H9 (cell line): ENCODE data around the gene BIRC7. TPM values are rescaled to one million over a fixed set of nuclear protein-coding genes. Genes with fewer than 3 reads are reported as not detected.

ENCODE experiments used
- DNase-seq: peaks from one replicate; pipeline ENCODE4 v3.0.0-alpha.2; 2017
- H2AFZ ChIP-seq: one replicate; pipeline ENCODE4 v1.6.1; 2013; ENCODE audit warnings: mild to moderate bottlenecking, low read length, control low read depth, moderate library complexity
- H2AK5ac ChIP-seq: 2 replicates; pipeline ENCODE4 v1.6.1; 2013; ENCODE audit warnings: low read length, control low read depth, mixed read lengths; ENCODE audit not compliant: insufficient read length
- H2BK120ac ChIP-seq: one replicate; pipeline ENCODE4 v1.6.1; 2013; ENCODE audit warnings: low read depth, mild to moderate bottlenecking, low read length, control low read depth, inconsistent platforms; ENCODE audit not compliant: poor library complexity, severe bottlenecking
- H2BK12ac ChIP-seq: 2 replicates; pipeline ENCODE4 v1.6.1; 2013; ENCODE audit warnings: low read length, control low read depth, mixed read lengths, low read depth; ENCODE audit not compliant: insufficient read length
- H2BK15ac ChIP-seq: 2 replicates; pipeline ENCODE4 v1.6.1; 2013; ENCODE audit warnings: low read depth, low read length, control low read depth
- H2BK20ac ChIP-seq: one replicate; pipeline ENCODE4 v1.6.1; 2013; ENCODE audit warnings: low read depth, mild to moderate bottlenecking, low read length, control low read depth, inconsistent platforms; ENCODE audit not compliant: poor library complexity, severe bottlenecking
- H2BK5ac ChIP-seq: 2 replicates; pipeline ENCODE4 v1.6.1; 2013; ENCODE audit warnings: low read length, control low read depth, mixed read lengths; ENCODE audit not compliant: insufficient read length
- H3K14ac ChIP-seq: 2 replicates; pipeline ENCODE4 v1.6.1; 2013; ENCODE audit warnings: low read length, control low read depth; ENCODE audit not compliant: insufficient read depth
- H3K18ac ChIP-seq: 2 replicates; pipeline ENCODE4 v1.6.1; 2013; ENCODE audit warnings: low read depth, mild to moderate bottlenecking, mixed read lengths, low read length, control low read depth; ENCODE audit not compliant: insufficient read length
- H3K23ac ChIP-seq: 2 replicates; pipeline ENCODE4 v1.6.1; 2013; ENCODE audit warnings: low read length, control low read depth, mixed read lengths, low read depth; ENCODE audit not compliant: insufficient read length
- H3K23me2 ChIP-seq: 2 replicates; pipeline ENCODE4 v1.6.1; 2013; ENCODE audit warnings: low read depth, mild to moderate bottlenecking, mixed read lengths, low read length, control low read depth; ENCODE audit not compliant: insufficient read length, poor library complexity, severe bottlenecking
- H3K27ac ChIP-seq: 2 replicates; pipeline ENCODE4 v1.5.1; 2013; ENCODE audit warnings: low read length, control low read depth, mixed read lengths, low read depth; ENCODE audit not compliant: insufficient read length
- H3K27me3 ChIP-seq: 2 replicates; pipeline ENCODE4 v1.6.1; 2013; ENCODE audit warnings: low read length, control low read depth, inconsistent platforms; ENCODE audit not compliant: insufficient read depth
- H3K4ac ChIP-seq: 2 replicates; pipeline ENCODE4 v1.6.1; 2013; ENCODE audit warnings: low read depth, mild to moderate bottlenecking, control low read depth, inconsistent platforms, low read length, moderate library complexity
- H3K4me1 ChIP-seq: 2 replicates; pipeline ENCODE4 v1.6.1; 2013; ENCODE audit warnings: low read length, control low read depth, inconsistent platforms; ENCODE audit not compliant: insufficient read depth
- H3K4me2 ChIP-seq: 2 replicates; pipeline ENCODE4 v1.6.1; 2013; ENCODE audit warnings: low read length, control low read depth, mixed read lengths; ENCODE audit not compliant: insufficient read length, insufficient read depth
- H3K56ac ChIP-seq: 2 replicates; pipeline ENCODE4 v1.6.1; 2013; ENCODE audit warnings: low read depth, mild to moderate bottlenecking, mixed read lengths, low read length, control low read depth; ENCODE audit not compliant: insufficient read length
- H3K79me1 ChIP-seq: 2 replicates; pipeline ENCODE4 v1.6.1; 2013; ENCODE audit warnings: low read depth, mild to moderate bottlenecking, moderate library complexity, low read length, control low read depth, inconsistent platforms; ENCODE audit not compliant: insufficient read depth, poor library complexity, severe bottlenecking
- H3K79me2 ChIP-seq: 2 replicates; pipeline ENCODE4 v1.6.1; 2013; ENCODE audit warnings: low read length, control low read depth, inconsistent platforms; ENCODE audit not compliant: insufficient read depth
- H3K9ac ChIP-seq: 2 replicates; pipeline ENCODE4 v1.6.1; 2013; ENCODE audit warnings: low read length, control low read depth, mixed read lengths; ENCODE audit not compliant: insufficient read length; ENCODE audit errors: extremely low read depth
- H3K9me3 ChIP-seq: one replicate; pipeline ENCODE4 v1.6.1; 2013; ENCODE audit warnings: low read depth, low read length, inconsistent platforms; ENCODE audit not compliant: control insufficient read depth
- H3T11ph ChIP-seq: one replicate; pipeline ENCODE4 v1.6.1; 2013; ENCODE audit warnings: mild to moderate bottlenecking, low read length, control low read depth, inconsistent platforms
- H4K20me1 ChIP-seq: one replicate; pipeline ENCODE4 v1.6.1; 2013; ENCODE audit not compliant: control insufficient read depth, insufficient read length, insufficient read depth
- H4K5ac ChIP-seq: 2 replicates; pipeline ENCODE4 v1.6.1; 2013; ENCODE audit warnings: low read depth, mild to moderate bottlenecking, mixed read lengths, low read length, control low read depth; ENCODE audit not compliant: insufficient read length
- H4K8ac ChIP-seq: replicated peaks from 2 replicates; pipeline ENCODE4 v1.6.1; 2013; ENCODE audit warnings: low read length, control low read depth, mixed read lengths, low read depth; ENCODE audit not compliant: insufficient read length
- H4K91ac ChIP-seq: 2 replicates; pipeline ENCODE4 v1.6.1; 2013; ENCODE audit warnings: low read depth, mild to moderate bottlenecking, moderate library complexity, mixed read lengths, low read length, control low read depth; ENCODE audit not compliant: insufficient read length
- H3K27ac Mint-ChIP-seq, 3 experiments: 2 replicates in 2 of 3; 3 replicates in 1 of 3; pipeline ENCODE4 v1.8.0; 2020 to 2021; ENCODE audit warnings: mixed read lengths in 3 of 3, mild to moderate bottlenecking in 1 of 3, moderate library complexity in 1 of 3
- H3K27me3 Mint-ChIP-seq: 2 replicates; pipeline ENCODE4 v1.8.0; 2021; ENCODE audit warnings: low read depth, mild to moderate bottlenecking, moderate library complexity, mixed read lengths
- H3K36me3 Mint-ChIP-seq, 3 experiments: 2 replicates in 2 of 3; 3 replicates in 1 of 3; pipeline ENCODE4 v1.8.0; 2020 to 2021; ENCODE audit warnings: low read depth in 3 of 3, mixed read lengths in 3 of 3; ENCODE audit not compliant: insufficient read depth in 1 of 3
- H3K4me1 Mint-ChIP-seq, 2 experiments: 2 replicates each; pipeline ENCODE4 v1.8.0; 2020; ENCODE audit warnings: mixed read lengths in 2 of 2
- H3K4me3 Mint-ChIP-seq, 2 experiments: 2 replicates in 1 of 2; 3 replicates in 1 of 2; pipeline ENCODE4 v1.8.0; 2020 to 2021; ENCODE audit warnings: mild to moderate bottlenecking in 2 of 2, mixed read lengths in 2 of 2, moderate library complexity in 1 of 2
- H3K9me3 Mint-ChIP-seq, 2 experiments: 2 replicates in 1 of 2; 3 replicates in 1 of 2; pipeline ENCODE4 v1.8.0; 2020; ENCODE audit warnings: mild to moderate bottlenecking in 2 of 2, mixed read lengths in 2 of 2, moderate library complexity in 1 of 2
- CTCF ChIP-seq: fragments of 200-600 bp; sonication (generic); conservative IDR thresholded peaks from 3 replicates; pipeline ENCODE4 v1.8.0; 2021; ENCODE audit warnings: antibody characterized with exemption, mild to moderate bottlenecking
- WGBS: extraction: QIAGEN DNeasy Blood & Tissue Kit; methylation state at CpG from one replicate; pipeline ENCODE4 v1.1.7; 2013; ENCODE audit warnings: missing lambda C conversion rate, low lambda C conversion rate, mixed read lengths; ENCODE audit not compliant: insufficient read length; ENCODE audit errors: extremely low coverage; 5-methylcytosine and 5-hydroxymethylcytosine counted together
- total RNA-seq: library from RNA; stranded (reverse); gene quantifications from 2 replicates; pipeline ENCODE4 v1.2.1, GENCODE V29; 2021

Gene BIRC7
- total RNA-seq, 1 experiment from 2014 or later = not detected

DNA sequence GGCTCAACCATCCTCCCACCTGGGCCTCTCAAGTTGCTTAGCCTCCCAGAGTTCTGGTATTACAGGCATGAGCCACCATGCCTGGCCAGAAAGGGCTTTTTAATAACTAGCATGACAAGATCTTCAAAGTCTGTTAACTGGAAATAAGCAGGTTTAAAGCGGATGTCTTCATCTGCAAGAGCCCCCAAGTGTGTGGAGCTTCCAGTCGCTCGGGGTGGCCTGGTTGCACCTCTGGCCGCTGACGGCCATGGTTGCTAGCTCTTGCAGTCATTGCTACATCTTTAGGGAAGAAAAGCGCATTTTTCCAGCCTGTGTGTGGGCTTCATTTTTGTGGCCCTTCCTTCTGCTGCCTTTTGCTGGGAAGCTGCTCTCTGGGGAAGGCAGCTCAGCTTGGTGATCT, 44.7 kb downstream of the BIRC7 start:
- Histone ChIP-seq H3K27me3 (no peaks in the 10 kb centered on the region), H3K9me3 (no peaks in the 10 kb centered on the region), H2AFZ (no peak overlapping the region), H4K20me1 (no peaks in the 10 kb centered on the region), H2BK12ac (no peak overlapping the region), H3K4ac (no peak overlapping the region), H3K79me2 (peaks cover 6% of the 10 kb centered on the region; the same call in 1 of the 2 replicates), H4K8ac (no peak overlapping the region), H3K23me2 (peaks cover 3% of the 10 kb centered on the region), H2BK5ac (no peak overlapping the region), H3K79me1 (peaks cover 2% of the 10 kb centered on the region), H3K27ac (no peak overlapping the region), H2BK120ac (no peak overlapping the region), H2BK20ac (no peak overlapping the region), H3T11ph (no peak overlapping the region), H3K23ac (no peak overlapping the region), H2AK5ac (no peak overlapping the region), H4K91ac (no peak overlapping the region), H3K56ac (no peak overlapping the region), H3K9ac (no peak overlapping the region), H4K5ac (no peak overlapping the region), H2BK15ac (no peak overlapping the region), H3K4me1 (no peaks in the 10 kb centered on the region), H3K14ac (no peak overlapping the region), H3K18ac (no peak overlapping the region), H3K4me2 (no peak overlapping the region)
- no peaks in the 10 kb centered on the region for H3K27me3 Mint-ChIP-seq
- no peak for DNase-seq
- no peaks in the 10 kb centered on the region for H3K9me3 Mint-ChIP-seq
- H3K4me3 Mint-ChIP-seq = no peak overlapping the region
- H3K36me3 Mint-ChIP-seq = peaks cover 16 to 72% (median 60%) of the 10 kb centered on the region in 3 experiments; a peak in 6 of 7 replicates
- no peaks in the 10 kb centered on the region for H3K4me1 Mint-ChIP-seq
- no CpG with 5 or more reads among the region's 6 CpGs for WGBS
- no peak for TF ChIP-seq CTCF
- peak overlapping the region in 2 of 3 experiments; percentile 53 to 60; a peak in 2 of 7 replicates for H3K27ac Mint-ChIP-seq
